GM13977 (cell line): ENCODE data around the gene EMP3.
"Not testable (repeated sequence)": the region's sequence is repeated elsewhere in the genome, so short reads cannot be mapped to it uniquely, and the experiment has no call there.

Experiments used
- DNase-seq: peaks from one replicate; pipeline ENCODE4 v3.0.0; 2012; ENCODE audit warnings: low spot score
- CTCF ChIP-seq: IDR thresholded peaks from 2 replicates; pipeline ENCODE4 v1.5.1; 2012; ENCODE audit warnings: mild to moderate bottlenecking, control low read depth; ENCODE audit not compliant: insufficient read depth; ENCODE audit errors: extremely low read depth, missing control alignments
- in situ Hi-C: fragments of 300-500 bp; cut with MboI; formaldehyde crosslinking; loops from one replicate; pipeline ENCODE4 v1.12.0; 2022; ENCODE audit warnings: low sequenced_read_pairs, low pct_unique_long_range_greater_than_20kb, mixed read lengths, inconsistent platforms; ENCODE audit not compliant: unreplicated experiment

EMP3 gene

GRCh38 chr19:48367855-48368254 is 42.5 kb downstream of the EMP3 start:
- in situ Hi-C loops = no loop called here
- no peak for TF ChIP-seq CTCF
- no peak for DNase-seq

- in situ Hi-C loops = no loop called here
Measured at GRCh38 chr19:48368936-48369335, 43.6 kb downstream of the EMP3 start.

GRCh38 chr19:48370955-48371354 is 45.6 kb downstream of the EMP3 start:
- DNase-seq = no peak
- in situ Hi-C loops = no loop called here
- no peak for TF ChIP-seq CTCF

More at GRCh38 chr19:48368936-48369335, 43.6 kb downstream of the EMP3 start:
- TF ChIP-seq CTCF = no peak
- no peak for DNase-seq

GRCh38 chr19:48371367-48371766 is 46.0 kb downstream of the EMP3 start:
- in situ Hi-C loops = no loop called here
- DNase-seq = no peak
- no peak for TF ChIP-seq CTCF

- in situ Hi-C loops = not testable (repeated sequence)
Measured at GRCh38 chr19:48371771-48372170, 46.4 kb downstream of the EMP3 start.

GRCh38 chr19:48372904-48373303 is 47.6 kb downstream of the EMP3 start:
- in situ Hi-C loops = no loop called here
- DNase-seq = no peak

More at GRCh38 chr19:48371771-48372170, 46.4 kb downstream of the EMP3 start:
- DNase-seq = not testable (repeated sequence)

GRCh38 chr19:48373567-48373966 is 48.2 kb downstream of the EMP3 start:
- TF ChIP-seq CTCF = no peak
- no peak for DNase-seq
- in situ Hi-C loops = no loop called here

More at GRCh38 chr19:48372904-48373303, 47.6 kb downstream of the EMP3 start:
- TF ChIP-seq CTCF = no peak
